RWPE1 (cell line): ENCODE results near the gene THAP2.
A peak's percentile ranks its signal among the peaks of the same experiment; 100 is the strongest.
"Not testable (repeated sequence)": the region's sequence is repeated elsewhere in the genome, so short reads cannot be mapped to it uniquely, and the experiment has no call there.

Experiments
- CTCF ChIA-PET: fragments of 350-600 bp; sonication (Branson Sonifier 250); formaldehyde crosslinking; extraction: SDS; loops from one replicate; lab custom pipeline; 2021; lab: Yijun Ruan, JAX
- POLR2A ChIA-PET: fragments of 400-600 bp; formaldehyde crosslinking; extraction: SDS; loops from one replicate; lab custom pipeline; 2020; ENCODE audit warnings: antibody characterized with exemption; ENCODE audit not compliant: low non-redundant PET; lab: Yijun Ruan, JAX
- DNase-seq: peaks from one replicate; pipeline ENCODE4 v3.0.0; 2012; ENCODE audit warnings: low spot score
- H3K27ac ChIP-seq: fragments of 450-650 bp; 2 replicates; pipeline ENCODE4 v1.5.1; 2017
- CTCF ChIP-seq: fragments of 450-650 bp; conservative IDR thresholded peaks from 2 replicates; pipeline ENCODE4 v1.5.1; 2017; ENCODE audit warnings: low read depth, mild to moderate bottlenecking

Gene THAP2

DNA sequence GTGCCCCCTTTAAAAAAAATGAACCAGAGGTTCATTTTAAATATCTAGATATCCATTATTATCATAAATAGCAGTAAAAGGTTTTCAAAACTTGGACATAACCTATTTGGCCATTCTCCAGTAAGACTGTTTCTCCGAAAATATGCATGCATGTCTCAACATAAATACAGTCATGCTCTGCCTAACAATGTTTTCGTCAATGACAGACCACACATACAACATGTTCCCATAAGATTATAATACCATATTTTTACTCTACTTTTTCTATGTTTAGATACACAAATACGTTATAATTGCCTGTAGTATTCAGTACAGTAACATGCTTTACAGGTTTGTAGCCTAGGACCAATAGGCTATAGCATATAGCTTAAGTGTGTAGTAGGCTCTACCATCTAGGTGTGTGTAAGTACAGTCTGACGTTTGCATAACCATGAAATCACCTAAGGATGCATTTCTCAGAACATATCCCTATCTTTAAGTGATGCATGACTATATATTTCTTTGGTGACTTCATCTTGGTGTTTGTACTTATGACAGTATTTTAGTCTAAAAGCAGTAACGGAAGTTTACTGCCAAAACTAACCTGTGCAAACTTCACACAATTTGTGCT lies 25.0 kb downstream of the THAP2 start:
- POLR2A ChIA-PET: no interaction called here
- no peak overlapping the region for H3K27ac ChIP-seq
- TF ChIP-seq CTCF: no peak
- CTCF ChIA-PET: no interaction called here
- no peak for DNase-seq

DNA sequence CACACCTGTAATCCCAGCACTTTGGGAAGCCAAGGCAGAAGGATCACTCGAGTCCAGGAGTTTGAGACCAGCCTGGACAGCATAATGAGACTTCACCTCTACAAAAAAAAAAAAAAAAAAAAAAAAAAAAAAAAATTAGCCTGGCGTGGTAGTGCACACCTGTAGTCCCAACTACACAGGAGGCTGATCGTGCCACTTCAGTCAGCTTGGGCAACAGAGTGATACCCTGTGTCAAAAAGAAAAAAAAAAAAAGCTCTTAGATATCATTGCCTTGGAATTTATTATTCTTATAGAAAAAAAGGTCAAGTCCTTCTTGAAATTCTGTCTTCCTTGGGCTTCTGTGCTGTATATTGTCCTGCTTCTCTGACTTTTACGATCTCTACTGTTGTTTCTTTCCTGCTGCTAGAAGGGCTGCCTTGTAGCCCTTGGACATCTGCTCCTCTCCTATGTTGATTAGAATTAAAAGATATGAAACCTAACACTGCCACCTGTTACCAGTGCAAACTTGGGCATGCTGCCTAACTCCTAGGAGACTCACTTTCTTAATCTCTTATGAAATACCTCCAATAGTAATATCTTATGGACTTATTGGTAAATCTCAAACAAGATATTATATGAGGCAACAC lies 27.5 kb downstream of the THAP2 start:
- no peak overlapping the region for H3K27ac ChIP-seq
- DNase-seq: no peak

DNA sequence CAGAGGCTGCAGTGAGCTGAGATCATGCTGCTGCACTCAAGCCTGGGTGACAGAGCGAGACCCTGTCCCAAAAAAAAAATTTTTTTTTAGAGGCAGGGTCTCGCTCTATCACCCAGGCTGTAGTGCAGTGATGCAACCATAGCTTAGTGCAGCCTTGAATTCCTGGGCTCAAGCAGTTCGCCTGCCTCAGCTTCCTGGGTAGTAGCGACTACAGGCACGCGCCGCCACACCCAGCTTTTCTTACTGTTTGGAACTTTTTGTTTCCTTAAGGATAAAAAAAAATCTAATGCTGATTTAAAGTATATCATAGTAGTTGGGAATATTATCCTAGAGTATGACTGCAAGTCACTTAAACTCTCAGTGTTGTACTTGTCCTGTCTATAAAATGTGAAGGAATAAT lies 29.0 kb downstream of the THAP2 start:
- no peak for TF ChIP-seq CTCF
- DNase-seq: no peak
- ChIA-PET POLR2A (no interaction called here), CTCF (no interaction called here)
- no peak overlapping the region for H3K27ac ChIP-seq

More for the DNA sequence above, 27.5 kb downstream of the THAP2 start:
- POLR2A ChIA-PET: no interaction called here
- no peak for TF ChIP-seq CTCF
- CTCF ChIA-PET: no interaction called here

- DNase-seq, CTCF ChIA-PET, POLR2A ChIA-PET: not testable (repeated sequence)
- H3K27ac ChIP-seq: peak overlapping the region; percentile 79
These were observed 29.6 kb downstream of the THAP2 start for GRCh38 chr12:71693651-71694050.

DNA sequence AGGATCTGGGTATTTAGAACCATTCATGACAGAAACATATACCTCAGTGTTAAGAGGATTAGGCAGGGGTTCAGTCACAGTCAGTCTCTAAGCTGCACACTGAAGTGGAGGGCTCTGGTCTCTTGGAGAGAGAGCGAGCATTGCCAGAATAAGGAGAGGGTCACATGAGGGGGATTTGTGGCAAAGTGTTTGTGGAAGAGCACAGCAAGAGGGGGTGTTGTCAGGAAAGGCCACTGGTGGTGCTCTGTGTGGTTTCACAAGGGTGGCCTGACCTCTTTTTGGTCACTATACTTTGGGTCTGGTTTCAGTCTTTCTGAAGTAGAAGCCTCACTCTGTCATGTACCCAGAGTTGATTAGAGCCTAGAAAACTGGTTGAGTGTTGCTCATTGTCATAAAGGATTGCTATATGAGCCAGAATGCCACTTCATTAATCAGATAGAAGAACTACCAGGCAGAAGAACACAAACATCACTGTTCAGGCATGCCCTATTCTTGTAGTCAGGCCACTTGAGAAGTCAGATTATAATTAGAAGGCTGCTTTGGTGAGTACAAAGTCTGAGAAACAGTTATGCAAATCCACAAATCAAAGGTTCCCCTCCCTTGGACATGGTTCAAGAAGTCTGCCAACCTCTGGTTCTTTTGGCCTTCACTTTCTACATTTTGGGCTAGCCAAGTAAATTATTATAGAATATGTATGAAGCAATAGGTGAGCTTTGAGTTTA lies 30.2 kb downstream of the THAP2 start:
- no peak for DNase-seq
- H3K27ac ChIP-seq: peak overlapping the region; percentile 79
- ChIA-PET POLR2A (no interaction called here), CTCF (no interaction called here)
- TF ChIP-seq CTCF: no peak

- CTCF ChIA-PET: no interaction called here
- POLR2A ChIA-PET: no interaction called here
- no peak overlapping the region for H3K27ac ChIP-seq
- TF ChIP-seq CTCF: no peak
- DNase-seq: no peak
These were observed 31.7 kb downstream of the THAP2 start for GRCh38 chr12:71695782-71696181.

DNA sequence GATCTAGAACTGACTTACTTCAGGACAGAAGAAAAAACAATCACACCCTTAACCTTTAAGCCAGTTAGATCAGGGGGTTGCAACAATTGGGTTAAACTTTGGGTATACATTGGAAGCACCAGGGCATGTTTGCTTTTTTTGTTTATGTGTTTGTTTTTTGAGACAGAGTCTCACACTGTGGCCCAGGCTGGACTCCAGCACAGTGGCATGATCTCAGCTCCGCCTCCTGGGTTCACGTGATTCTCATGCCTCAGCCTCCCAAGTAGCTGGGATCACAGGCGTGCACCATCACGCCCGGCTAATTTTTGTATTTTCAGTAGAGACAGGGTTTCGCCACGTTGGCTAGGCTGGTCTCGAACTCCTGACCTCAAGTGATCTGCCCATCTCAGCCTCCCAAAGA lies 38.1 kb downstream of the THAP2 start:
- DNase-seq, POLR2A ChIA-PET, CTCF ChIA-PET, H3K27ac ChIP-seq: not testable (repeated sequence)
